ENCODE results near the gene ITGA11.
A peak's percentile ranks its signal among the peaks of the same experiment; 100 is the strongest.

Gene ITGA11

DNA sequence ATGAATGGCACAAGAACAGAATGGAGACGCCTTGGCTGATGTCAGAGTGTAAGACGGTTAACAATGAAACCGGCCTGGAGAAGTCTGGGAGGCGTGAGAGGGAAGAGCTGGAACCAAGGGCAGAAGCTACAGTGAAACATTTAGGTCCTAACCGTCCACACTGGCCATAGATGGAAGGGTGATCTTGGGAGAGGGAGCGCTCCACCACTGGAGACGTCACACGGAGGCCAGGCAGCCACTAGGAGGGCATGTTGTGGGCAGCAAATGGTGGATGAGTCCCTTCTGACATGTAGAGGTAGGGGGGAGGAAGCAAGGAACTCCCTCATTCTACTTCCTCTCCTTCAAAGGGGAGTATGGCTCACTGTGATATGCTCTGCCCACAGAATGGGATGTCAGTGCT lies 130.7 kb downstream of the ITGA11 start:
- Histone ChIP-seq H3K4me3 (no peak overlapping the region), H3K27ac (no peak overlapping the region)
- DNase-seq (ENCODE audit: low spot score), result peak; percentile 50
- TF ChIP-seq CTCF (IDR thresholded peaks at IDR 0.05), result no peak

DNA sequence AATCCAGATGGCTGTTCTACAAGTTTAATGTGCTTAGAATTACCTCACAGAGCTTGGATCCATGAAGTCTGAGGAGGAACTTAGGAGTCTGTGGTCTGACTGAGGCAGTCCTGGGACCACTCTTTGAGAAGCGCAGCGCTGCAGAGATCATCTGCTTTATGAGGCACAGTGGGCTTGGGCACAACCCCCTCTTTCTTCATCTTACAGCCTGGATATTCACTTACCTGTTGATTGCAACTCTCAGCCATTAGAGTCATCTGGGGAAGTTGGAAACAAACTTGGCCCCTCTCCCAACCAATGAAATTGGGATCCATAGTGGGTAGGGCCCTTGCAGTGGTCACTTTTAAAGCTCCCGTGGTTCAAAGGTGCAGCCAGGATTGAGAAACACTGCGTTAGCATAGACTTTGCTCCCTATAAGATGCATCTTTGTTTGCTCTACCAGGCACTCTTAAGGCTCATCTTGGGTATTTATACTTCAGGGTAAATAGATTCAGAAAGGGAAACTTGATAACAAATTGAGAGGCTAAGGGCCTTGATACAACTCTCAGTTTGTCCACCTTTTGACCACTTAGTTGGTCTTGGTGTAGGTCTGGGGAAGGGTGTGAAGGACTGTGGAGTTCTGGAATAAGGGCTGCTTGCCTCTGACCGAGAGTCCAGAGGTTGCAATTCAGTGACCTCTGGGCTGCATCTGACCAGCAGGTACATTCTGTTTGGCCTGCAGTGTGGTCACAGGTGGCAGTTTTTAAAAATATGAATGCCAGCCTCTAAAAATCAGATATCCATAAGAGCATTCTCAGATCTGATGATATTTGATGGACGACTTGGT lies 131.6 kb downstream of the ITGA11 start:
- TF ChIP-seq CTCF (IDR thresholded peaks at IDR 0.05), result no peak
- Histone ChIP-seq H3K4me3 (no peak overlapping the region), H3K27ac (peak overlapping the region; percentile 44 to 77)
- peak; percentile 29 for DNase-seq (ENCODE audit: low spot score)

DNA sequence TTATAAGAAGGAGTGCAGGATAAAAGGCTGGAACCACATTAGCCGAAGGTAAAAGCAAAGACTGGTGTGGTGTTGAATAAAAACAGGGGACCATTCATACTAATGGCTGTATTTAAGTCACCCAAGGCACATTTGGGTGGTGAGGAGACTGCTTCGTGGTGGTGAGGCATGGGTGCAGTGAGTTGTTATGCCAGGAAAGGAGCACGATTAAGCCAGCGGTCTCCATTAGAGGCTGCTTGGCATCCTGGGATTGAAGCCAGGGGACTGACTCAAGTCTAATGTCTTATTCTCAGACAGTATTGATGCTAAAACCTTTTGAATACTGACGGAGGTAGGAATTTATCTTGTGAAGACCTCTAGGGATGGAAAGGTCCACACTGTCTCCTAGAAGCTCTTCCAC lies 132.5 kb downstream of the ITGA11 start:
- DNase-seq (ENCODE audit: low spot score), result peak; percentile 60
- no peak for TF ChIP-seq CTCF (IDR thresholded peaks at IDR 0.05)
- Histone ChIP-seq H3K27ac (peak overlapping the region; percentile 44 to 77), H3K4me3 (peak overlapping the region; percentile 64)

DNA sequence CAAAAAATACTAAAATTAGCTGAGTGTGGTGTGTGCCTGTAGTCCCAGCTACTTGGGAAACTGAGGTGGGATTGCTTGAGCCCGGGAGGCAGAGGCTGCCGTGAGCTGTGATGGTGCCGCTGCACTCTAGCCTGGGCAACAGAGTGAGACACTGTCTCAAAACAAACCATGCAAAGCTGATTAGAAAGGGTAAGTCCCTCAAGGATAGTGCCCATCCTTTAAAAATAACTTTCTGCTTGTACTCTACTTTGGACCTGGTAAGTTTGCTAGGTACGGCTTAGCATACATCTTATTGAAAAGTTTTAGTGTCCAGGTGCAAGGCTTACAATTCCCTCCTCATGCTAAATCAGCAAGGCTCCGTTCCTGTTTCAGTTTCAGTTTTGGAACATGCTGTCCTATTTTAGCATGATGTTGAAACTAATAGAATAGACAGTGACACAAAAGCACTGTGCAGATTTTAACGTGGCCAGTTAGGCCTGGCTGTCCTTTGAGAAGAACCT lies 133.0 kb downstream of the ITGA11 start:
- Histone ChIP-seq H3K27ac (peak overlapping the region; percentile 50 to 74), H3K4me3 (peak overlapping the region; percentile 64)
- no peak for TF ChIP-seq CTCF (IDR thresholded peaks at IDR 0.05)
- DNase-seq (ENCODE audit: low spot score), result peak; percentile 41

- Histone ChIP-seq H3K27ac (no peak overlapping the region), H3K4me3 (no peak overlapping the region)
- TF ChIP-seq CTCF (IDR thresholded peaks at IDR 0.05), result no peak
- DNase-seq (ENCODE audit: low spot score), result peak; percentile 52
Measured at GRCh38 chr15:68298336-68298735, 133.6 kb downstream of the ITGA11 start.

DNA sequence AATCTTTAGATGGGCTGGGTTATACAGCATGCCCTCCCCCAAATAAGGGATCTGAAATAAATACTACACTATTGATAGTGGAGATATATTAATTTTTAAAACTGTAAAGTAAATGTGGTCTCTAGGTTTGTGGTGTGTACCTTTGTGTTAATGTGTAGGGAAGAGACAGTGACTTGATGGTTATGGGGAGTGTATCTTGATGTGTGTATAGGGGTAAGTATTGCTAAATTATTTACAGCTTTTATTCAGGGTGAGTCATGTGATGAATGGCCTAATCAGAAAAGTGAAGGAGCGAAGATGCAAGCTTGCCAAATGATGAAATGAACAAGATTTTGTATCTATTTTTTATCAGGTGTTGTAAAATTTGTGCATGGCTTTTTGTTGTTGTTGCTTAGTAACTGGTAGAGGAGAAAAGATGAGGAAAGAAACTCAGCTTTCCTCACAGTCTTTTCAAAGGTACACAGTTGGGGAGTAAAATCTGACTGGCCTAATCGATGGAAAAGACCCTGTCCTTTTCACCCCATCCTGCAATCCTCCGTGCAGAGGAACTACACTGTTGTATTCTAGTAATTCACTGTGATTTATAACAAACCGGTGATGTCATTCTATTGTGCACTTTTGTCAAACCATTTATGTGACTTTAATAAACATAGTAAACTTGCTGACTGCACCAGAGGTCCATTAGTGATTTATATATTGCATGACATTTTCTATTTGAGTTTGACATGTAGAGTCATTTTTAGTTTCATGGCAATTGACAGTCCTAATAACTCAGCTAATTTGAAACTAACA lies 136.8 kb downstream of the ITGA11 start:
- no peak for DNase-seq (ENCODE audit: low spot score)
- Histone ChIP-seq H3K4me3 (no peak overlapping the region), H3K27ac (no peak overlapping the region)
- TF ChIP-seq CTCF (IDR thresholded peaks at IDR 0.05), result no peak
